NT2/D1 (cell line): ENCODE results near the gene MAN2A2.

Source experiments
- YY1 ChIP-seq: IDR thresholded peaks from 2 replicates; pipeline ENCODE4 v1.6.1; 2011; ENCODE audit not compliant: insufficient read length, insufficient read depth
- ZNF274 ChIP-seq: IDR thresholded peaks from 2 replicates; pipeline ENCODE4 v1.6.1; 2011; ENCODE audit warnings: mild to moderate bottlenecking, low read depth, low read length

DNA sequence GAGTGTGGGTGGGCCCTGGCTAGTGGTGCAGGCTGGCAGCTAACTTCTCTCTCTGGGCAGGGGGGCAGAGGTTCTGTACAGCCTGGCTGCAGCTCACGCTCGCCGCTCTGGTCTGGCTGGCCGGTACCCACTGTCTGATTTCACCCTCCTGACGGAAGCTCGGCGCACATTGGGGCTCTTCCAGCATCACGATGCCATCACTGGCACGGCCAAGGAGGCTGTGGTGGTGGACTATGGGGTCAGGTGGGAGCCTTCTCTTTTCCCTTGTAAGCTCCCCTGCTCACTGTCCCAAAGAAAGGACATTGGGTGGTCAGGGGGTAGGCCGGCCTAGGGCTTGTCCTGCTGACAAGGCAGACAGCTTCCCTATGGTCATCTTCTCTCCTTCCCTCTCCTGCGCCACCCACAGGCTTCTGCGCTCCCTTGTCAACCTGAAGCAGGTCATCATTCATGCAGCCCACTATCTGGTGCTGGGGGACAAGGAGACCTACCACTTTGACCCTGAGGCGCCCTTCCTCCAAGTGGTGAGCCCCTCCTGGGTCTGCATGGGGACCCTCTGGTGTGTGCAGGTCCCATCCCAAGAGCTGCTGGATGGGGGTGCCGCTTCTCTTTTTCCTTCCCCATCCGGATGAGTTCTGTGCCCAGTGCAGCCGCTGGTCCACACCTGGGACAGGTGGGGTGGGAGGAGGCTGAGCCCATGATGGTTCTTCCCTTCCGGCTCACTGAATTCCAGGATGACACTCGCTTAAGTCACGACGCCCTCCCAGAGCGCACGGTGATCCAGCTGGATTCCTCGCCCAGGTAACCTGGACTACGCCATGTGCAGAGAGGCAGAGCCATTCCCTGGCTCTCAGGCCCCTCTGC is 7.6 kb downstream of the MAN2A2 start:
- no peak for TF ChIP-seq ZNF274
- TF ChIP-seq YY1, result no peak
